HUES64 (cell line): ENCODE results near the gene RIPK4.

Experiments
- H3K27ac ChIP-seq: 2 replicates; pipeline ENCODE4 v1.7.0; 2013; ENCODE audit warnings: low read depth, low read length, inconsistent platforms
- H3K27me3 ChIP-seq: 2 replicates; pipeline ENCODE4 v1.6.1; 2013; ENCODE audit warnings: mild to moderate bottlenecking, low read length; ENCODE audit not compliant: insufficient read depth
- H3K36me3 ChIP-seq: 2 replicates; pipeline ENCODE4 v1.6.1; 2013; ENCODE audit warnings: mild to moderate bottlenecking, low read length; ENCODE audit not compliant: insufficient read depth
- H3K4me1 ChIP-seq: 2 replicates; pipeline ENCODE4 v1.6.1; 2013; ENCODE audit warnings: mild to moderate bottlenecking, low read length, moderate library complexity; ENCODE audit not compliant: insufficient read depth
- H3K4me3 ChIP-seq: 2 replicates; pipeline ENCODE4 v1.5.1; 2013; ENCODE audit warnings: mild to moderate bottlenecking, low read length, moderate library complexity
- H3K9ac ChIP-seq: 2 replicates; pipeline ENCODE4 v1.6.1; 2013; ENCODE audit warnings: mild to moderate bottlenecking, low read depth, low read length
- H3K9me3 ChIP-seq: 2 replicates; pipeline ENCODE4 v1.6.1; 2013; ENCODE audit warnings: low read depth, low read length; ENCODE audit not compliant: insufficient read depth
- WGBS: fragments of 150-250, 120-280 bp; methylation state at CpG from one replicate; pipeline ENCODE4 v1.1.7; 2013; ENCODE audit warnings: missing lambda C conversion rate; 5-methylcytosine and 5-hydroxymethylcytosine counted together

The RIPK4 gene

GRCh38 chr21:41709166-41709565 is 57.7 kb downstream of the RIPK4 start:
- Histone ChIP-seq H3K27ac (no peak overlapping the region), H3K36me3 (no peaks in the 10 kb centered on the region), H3K4me1 (peaks cover 20% of the 10 kb centered on the region), H3K27me3 (peaks cover 8% of the 10 kb centered on the region; the same call in 1 of the 2 replicates), H3K4me3 (no peak overlapping the region), H3K9me3 (no peaks in the 10 kb centered on the region), H3K9ac (no peak overlapping the region)
- WGBS: 81% methylated on average over 6 of the region's 7 CpGs

GRCh38 chr21:41707960-41708330 is 58.9 kb downstream of the RIPK4 start:
- H3K9ac ChIP-seq: no peak overlapping the region
- H3K27me3 ChIP-seq: peaks cover 8% of the 10 kb centered on the region; the same call in 1 of the 2 replicates
- peaks cover 20% of the 10 kb centered on the region for H3K4me1 ChIP-seq
- H3K9me3 ChIP-seq: no peaks in the 10 kb centered on the region
- H3K36me3 ChIP-seq: no peaks in the 10 kb centered on the region
- H3K27ac ChIP-seq: no peak overlapping the region
- no peak overlapping the region for H3K4me3 ChIP-seq

GRCh38 chr21:41707231-41707959 is 59.5 kb downstream of the RIPK4 start:
- Histone ChIP-seq H3K27ac (no peak overlapping the region), H3K4me3 (no peak overlapping the region), H3K36me3 (no peaks in the 10 kb centered on the region), H3K4me1 (peaks cover 16% of the 10 kb centered on the region), H3K9me3 (no peaks in the 10 kb centered on the region), H3K27me3 (peaks cover 8% of the 10 kb centered on the region; the same call in 1 of the 2 replicates), H3K9ac (no peak overlapping the region)
- WGBS: 67% methylated on average over 6 of the region's 6 CpGs

GRCh38 chr21:41706678-41707077 is 60.2 kb downstream of the RIPK4 start:
- no peaks in the 10 kb centered on the region for H3K9me3 ChIP-seq
- H3K27ac ChIP-seq: no peak overlapping the region
- WGBS: 63% methylated on average over 3 of the region's 3 CpGs
- H3K36me3 ChIP-seq: no peaks in the 10 kb centered on the region
- H3K4me1 ChIP-seq: peaks cover 13% of the 10 kb centered on the region
- H3K4me3 ChIP-seq: no peak overlapping the region
- peaks cover 8% of the 10 kb centered on the region; the same call in 1 of the 2 replicates for H3K27me3 ChIP-seq
- H3K9ac ChIP-seq: no peak overlapping the region

- Histone ChIP-seq H3K9ac (no peak overlapping the region), H3K36me3 (no peaks in the 10 kb centered on the region), H3K27ac (no peak overlapping the region), H3K4me3 (no peak overlapping the region), H3K4me1 (peaks cover 9% of the 10 kb centered on the region), H3K9me3 (no peaks in the 10 kb centered on the region), H3K27me3 (peaks cover 5% of the 10 kb centered on the region; the same call in 1 of the 2 replicates)
- 87% methylated on average over 3 of the region's 4 CpGs for WGBS
Measured at GRCh38 chr21:41706263-41706639, 60.6 kb downstream of the RIPK4 start.

GRCh38 chr21:41705546-41706262 is 61.1 kb downstream of the RIPK4 start:
- H3K4me1 ChIP-seq: peaks cover 6% of the 10 kb centered on the region; the same call in 1 of the 2 replicates
- H3K27me3 ChIP-seq: no peaks in the 10 kb centered on the region
- no peak overlapping the region for H3K4me3 ChIP-seq
- WGBS: 89% methylated on average over 16 of the region's 16 CpGs
- H3K9ac ChIP-seq: no peak overlapping the region
- no peaks in the 10 kb centered on the region for H3K36me3 ChIP-seq
- no peak overlapping the region for H3K27ac ChIP-seq
- no peaks in the 10 kb centered on the region for H3K9me3 ChIP-seq

GRCh38 chr21:41703857-41704501 is 62.9 kb downstream of the RIPK4 start:
- Histone ChIP-seq H3K4me3 (no peak overlapping the region), H3K27ac (no peak overlapping the region), H3K27me3 (no peaks in the 10 kb centered on the region), H3K9me3 (no peaks in the 10 kb centered on the region), H3K36me3 (no peaks in the 10 kb centered on the region), H3K9ac (no peak overlapping the region), H3K4me1 (peaks cover 6% of the 10 kb centered on the region; the same call in 1 of the 2 replicates)
- 86% methylated on average over 13 of the region's 18 CpGs for WGBS

GRCh38 chr21:41701749-41702148 is 65.1 kb downstream of the RIPK4 start:
- Histone ChIP-seq H3K9ac (no peak overlapping the region), H3K27me3 (no peaks in the 10 kb centered on the region), H3K27ac (no peak overlapping the region), H3K9me3 (no peaks in the 10 kb centered on the region), H3K36me3 (no peaks in the 10 kb centered on the region), H3K4me1 (no peaks in the 10 kb centered on the region), H3K4me3 (no peak overlapping the region)
- WGBS: 94% methylated on average over 10 of the region's 10 CpGs

- Histone ChIP-seq H3K27me3 (no peaks in the 10 kb centered on the region), H3K9me3 (no peaks in the 10 kb centered on the region), H3K36me3 (no peaks in the 10 kb centered on the region), H3K4me1 (no peaks in the 10 kb centered on the region), H3K4me3 (no peak overlapping the region), H3K9ac (no peak overlapping the region), H3K27ac (no peak overlapping the region)
- WGBS: 92% methylated on average over 10 of the region's 10 CpGs
Measured at GRCh38 chr21:41699311-41699710, 67.5 kb downstream of the RIPK4 start.

GRCh38 chr21:41698071-41698470 is 68.8 kb downstream of the RIPK4 start:
- H3K9me3 ChIP-seq: no peaks in the 10 kb centered on the region
- no peaks in the 10 kb centered on the region for H3K4me1 ChIP-seq
- no peaks in the 10 kb centered on the region for H3K27me3 ChIP-seq
- 93% methylated on average over 11 of the region's 11 CpGs for WGBS
- no peak overlapping the region for H3K27ac ChIP-seq
- no peak overlapping the region for H3K9ac ChIP-seq
- no peak overlapping the region for H3K4me3 ChIP-seq
- no peaks in the 10 kb centered on the region for H3K36me3 ChIP-seq

- Histone ChIP-seq H3K9me3 (no peaks in the 10 kb centered on the region), H3K4me3 (no peak overlapping the region), H3K4me1 (no peaks in the 10 kb centered on the region), H3K27me3 (no peaks in the 10 kb centered on the region), H3K9ac (no peak overlapping the region), H3K27ac (no peak overlapping the region), H3K36me3 (no peaks in the 10 kb centered on the region)
- WGBS: 86% methylated on average over 2 of the region's 2 CpGs
Measured at GRCh38 chr21:41695513-41695912, 71.3 kb downstream of the RIPK4 start.
